ENCODE data around the gene YEATS2. TPM values are rescaled to one million over a fixed set of nuclear protein-coding genes. Genes with fewer than 3 reads are reported as not detected.

Gene YEATS2
- total and polyA plus RNA-seq, 2 experiments from 2014 or later = 15.2 to 72.8 TPM

DNA sequence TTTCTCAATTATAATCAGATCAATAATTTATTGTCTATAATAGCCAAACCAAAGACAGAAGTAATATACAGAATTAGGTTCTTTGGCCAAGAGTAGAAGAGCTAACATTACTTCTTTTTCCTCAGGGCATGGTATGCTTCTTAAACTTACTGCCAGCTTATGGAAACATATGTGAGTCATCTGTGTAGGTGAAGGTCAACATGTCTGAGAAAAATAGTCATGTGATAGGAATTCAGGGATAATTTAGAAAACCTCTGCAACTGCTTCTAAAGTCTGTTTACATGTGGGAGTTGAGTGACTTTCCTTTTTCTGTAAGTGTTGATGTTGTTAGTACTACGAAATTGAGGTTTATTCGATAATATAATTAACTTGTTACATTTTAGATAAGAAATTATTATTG, 147.0 kb downstream of the YEATS2 start (continued):
- no peak for TF ChIP-seq NANOG (IDR thresholded peaks at IDR 0.05; ENCODE audit: borderline replicate concordance)
- TF ChIP-seq CREB1 (CRISPR knock-in tag; IDR thresholded peaks at IDR 0.05; ENCODE audit: low read depth) = no peak
- TF ChIP-seq EZH2 (IDR thresholded peaks at IDR 0.05; ENCODE audit: low read depth, unreplicated experiment) = no peak
- no peak for TF ChIP-seq ZNF331 (CRISPR knock-in tag; IDR thresholded peaks at IDR 0.05; ENCODE audit: low read depth)
- no peak for TF ChIP-seq JUNB (IDR thresholded peaks at IDR 0.05; ENCODE audit: unreplicated experiment)
- TF ChIP-seq STAT1 (IDR thresholded peaks at IDR 0.05; ENCODE audit: unreplicated experiment) = no peak
- no peak for TF ChIP-seq EZH2phosphoT487 (IDR thresholded peaks at IDR 0.05; ENCODE audit: unreplicated experiment)
- TF ChIP-seq, protein P1, sequence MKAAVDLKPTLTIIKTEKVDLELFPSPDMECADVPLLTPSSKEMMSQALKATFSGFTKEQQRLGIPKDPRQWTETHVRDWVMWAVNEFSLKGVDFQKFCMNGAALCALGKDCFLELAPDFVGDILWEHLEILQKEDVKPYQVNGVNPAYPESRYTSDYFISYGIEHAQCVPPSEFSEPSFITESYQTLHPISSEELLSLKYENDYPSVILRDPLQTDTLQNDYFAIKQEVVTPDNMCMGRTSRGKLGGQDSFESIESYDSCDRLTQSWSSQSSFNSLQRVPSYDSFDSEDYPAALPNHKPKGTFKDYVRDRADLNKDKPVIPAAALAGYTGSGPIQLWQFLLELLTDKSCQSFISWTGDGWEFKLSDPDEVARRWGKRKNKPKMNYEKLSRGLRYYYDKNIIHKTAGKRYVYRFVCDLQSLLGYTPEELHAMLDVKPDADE (IDR thresholded peaks at IDR 0.05) = no peak

DNA sequence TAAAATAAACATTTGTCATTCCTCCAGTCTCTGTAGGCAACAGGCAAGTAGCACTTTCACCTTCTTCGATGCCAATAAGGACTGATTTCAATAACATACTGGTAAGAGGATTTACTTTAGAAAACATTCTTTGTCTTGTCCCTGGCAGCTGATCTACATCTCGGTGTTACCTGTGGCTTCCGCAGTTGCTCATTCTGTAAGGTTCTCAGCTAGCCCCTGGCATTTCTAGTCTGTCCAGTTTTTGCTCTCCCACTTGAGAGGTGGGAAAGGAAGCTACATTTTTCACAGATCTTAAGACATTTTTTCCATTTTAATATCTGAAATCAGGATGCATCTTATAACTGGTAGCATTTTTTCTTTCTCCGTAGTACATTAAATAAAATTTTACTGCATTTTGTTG, 147.5 kb downstream of the YEATS2 start:
- H3K27ac ChIP-seq (ENCODE audit: low read depth) = no peak overlapping the region
- H3K79me2 ChIP-seq (replicated peaks; ENCODE audit: insufficient read depth) = peaks cover 5% of the 10 kb centered on the region
- Mint-ChIP-seq H3K36me3 (ENCODE audit: low read depth) (peaks cover 67% of the 10 kb centered on the region), H3K27ac (no peak overlapping the region), H3K4me1 (no peaks in the 10 kb centered on the region), H3K27me3 (ENCODE audit: insufficient read depth, low read depth, poor library complexity) (no peaks in the 10 kb centered on the region), H3K9me3 (no peaks in the 10 kb centered on the region), H3K4me3 (no peak overlapping the region)
- no peaks in the 10 kb centered on the region for H3K9me2 ChIP-seq (ENCODE audit: insufficient read depth)
- no peak for TF ChIP-seq NANOG (IDR thresholded peaks at IDR 0.05; ENCODE audit: borderline replicate concordance)
- no peak for TF ChIP-seq ZNF331 (CRISPR knock-in tag; IDR thresholded peaks at IDR 0.05; ENCODE audit: low read depth)
- TF ChIP-seq EZH2phosphoT487 (IDR thresholded peaks at IDR 0.05; ENCODE audit: unreplicated experiment) = no peak
- TF ChIP-seq CREB1 (CRISPR knock-in tag; IDR thresholded peaks at IDR 0.05; ENCODE audit: low read depth) = no peak
- no peak for TF ChIP-seq JUNB (IDR thresholded peaks at IDR 0.05; ENCODE audit: unreplicated experiment)
- TF ChIP-seq, protein P2, sequence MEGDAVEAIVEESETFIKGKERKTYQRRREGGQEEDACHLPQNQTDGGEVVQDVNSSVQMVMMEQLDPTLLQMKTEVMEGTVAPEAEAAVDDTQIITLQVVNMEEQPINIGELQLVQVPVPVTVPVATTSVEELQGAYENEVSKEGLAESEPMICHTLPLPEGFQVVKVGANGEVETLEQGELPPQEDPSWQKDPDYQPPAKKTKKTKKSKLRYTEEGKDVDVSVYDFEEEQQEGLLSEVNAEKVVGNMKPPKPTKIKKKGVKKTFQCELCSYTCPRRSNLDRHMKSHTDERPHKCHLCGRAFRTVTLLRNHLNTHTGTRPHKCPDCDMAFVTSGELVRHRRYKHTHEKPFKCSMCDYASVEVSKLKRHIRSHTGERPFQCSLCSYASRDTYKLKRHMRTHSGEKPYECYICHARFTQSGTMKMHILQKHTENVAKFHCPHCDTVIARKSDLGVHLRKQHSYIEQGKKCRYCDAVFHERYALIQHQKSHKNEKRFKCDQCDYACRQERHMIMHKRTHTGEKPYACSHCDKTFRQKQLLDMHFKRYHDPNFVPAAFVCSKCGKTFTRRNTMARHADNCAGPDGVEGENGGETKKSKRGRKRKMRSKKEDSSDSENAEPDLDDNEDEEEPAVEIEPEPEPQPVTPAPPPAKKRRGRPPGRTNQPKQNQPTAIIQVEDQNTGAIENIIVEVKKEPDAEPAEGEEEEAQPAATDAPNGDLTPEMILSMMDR (conservative IDR thresholded peaks at IDR 0.05; ENCODE audit: low read depth in 2 of 2) = no peak
- no peak for TF ChIP-seq EZH2 (IDR thresholded peaks at IDR 0.05; ENCODE audit: low read depth, unreplicated experiment)
- no peak overlapping the region for H3K4me2 ChIP-seq
- DNase-seq (ENCODE audit: low spot score) = no peak
- H3F3A ChIP-seq (replicated peaks; ENCODE audit: low read depth) = no peaks in the 10 kb centered on the region
- peaks cover 42% of the 10 kb centered on the region for H3K36me3 ChIP-seq (ENCODE audit: insufficient read depth)
- H3K4me3 ChIP-seq = no peak overlapping the region
- ATAC-seq = no peak
- no peaks in the 10 kb centered on the region for H3K4me1 ChIP-seq (ENCODE audit: insufficient read depth)
- no peak overlapping the region for H2AFZ ChIP-seq
- H3K27me3 ChIP-seq (ENCODE audit: insufficient read depth) = no peaks in the 10 kb centered on the region
- H4K20me1 ChIP-seq (replicated peaks; ENCODE audit: insufficient read depth) = no peaks in the 10 kb centered on the region

GRCh38 chr3:183845608-183846288, 148.2 kb downstream of the YEATS2 start:
- Mint-ChIP-seq H3K4me3 (no peak overlapping the region), H3K36me3 (ENCODE audit: low read depth) (peaks cover 68% of the 10 kb centered on the region), H3K27me3 (ENCODE audit: insufficient read depth, low read depth, poor library complexity) (no peaks in the 10 kb centered on the region), H3K9me3 (no peaks in the 10 kb centered on the region), H3K27ac (no peak overlapping the region), H3K4me1 (no peaks in the 10 kb centered on the region)
- no peaks in the 10 kb centered on the region for H3K4me1 ChIP-seq (ENCODE audit: insufficient read depth)
- no peaks in the 10 kb centered on the region for H4K20me1 ChIP-seq (replicated peaks; ENCODE audit: insufficient read depth)
- H3K9me2 ChIP-seq (ENCODE audit: insufficient read depth) = no peaks in the 10 kb centered on the region
- no peak for DNase-seq (ENCODE audit: low spot score)
- no peak overlapping the region for H3K27ac ChIP-seq (ENCODE audit: low read depth)
- H3K27me3 ChIP-seq (ENCODE audit: insufficient read depth) = no peaks in the 10 kb centered on the region
- H3K79me2 ChIP-seq (replicated peaks; ENCODE audit: insufficient read depth) = peaks cover 12% of the 10 kb centered on the region
- H3K36me3 ChIP-seq (ENCODE audit: insufficient read depth) = peaks cover 42% of the 10 kb centered on the region
- no peak overlapping the region for H3K4me3 ChIP-seq
- no peak for ATAC-seq
- H3F3A ChIP-seq (replicated peaks; ENCODE audit: low read depth) = no peaks in the 10 kb centered on the region
- H3K4me2 ChIP-seq = no peak overlapping the region
- H2AFZ ChIP-seq = no peak overlapping the region
- TF ChIP-seq, protein P1 (IDR thresholded peaks at IDR 0.05) = no peak
- TF ChIP-seq POLR2AphosphoS5 (IDR thresholded peaks at IDR 0.05; ENCODE audit: low read depth) (no peak), ZNF114 (CRISPR knock-in tag; IDR thresholded peaks at IDR 0.05) (no peak), EZH2 (IDR thresholded peaks at IDR 0.05; ENCODE audit: low read depth, unreplicated experiment) (no peak)
- TF ChIP-seq, protein P2 (conservative IDR thresholded peaks at IDR 0.05; ENCODE audit: low read depth in 2 of 2) = no peak

Data from GM23338 (cell line).